Fibroblast of lung (primary cell): Measurements from ENCODE around the gene SDK1. TPM values are rescaled to one million over a fixed set of nuclear protein-coding genes. Genes with fewer than 3 reads are reported as not detected.

Experiments used
- DNase-seq, 2 donors: peaks; one replicate each; pipeline versions ENCODE4 v3.0.0 to v3.0.0-alpha.2; 2010; ENCODE audit warnings: low read depth in 2 of 2
- H2AFZ ChIP-seq: 2 replicates; pipeline ENCODE4 v1.5.1; 2012; ENCODE audit warnings: low read length, control low read depth, inconsistent platforms
- H3K27ac ChIP-seq: 2 replicates; pipeline ENCODE4 v1.5.1; 2011; ENCODE audit warnings: low read length, control low read depth; ENCODE audit not compliant: insufficient read depth
- H3K27me3 ChIP-seq: 2 replicates; pipeline ENCODE4 v1.5.1; 2011; ENCODE audit warnings: mild to moderate bottlenecking, low read length; ENCODE audit not compliant: control insufficient read depth, insufficient read depth
- H3K36me3 ChIP-seq: 2 replicates; pipeline ENCODE4 v1.5.1; 2011; ENCODE audit warnings: low read length; ENCODE audit not compliant: control insufficient read depth, insufficient read depth
- H3K4me1 ChIP-seq: 2 replicates; pipeline ENCODE4 v1.5.1; 2011; ENCODE audit warnings: low read length; ENCODE audit not compliant: control insufficient read depth, insufficient read depth; ENCODE audit errors: extremely low read depth
- H3K4me2 ChIP-seq: 2 replicates; pipeline ENCODE4 v1.5.1; 2011; ENCODE audit warnings: low read length, control low read depth; ENCODE audit not compliant: insufficient read depth; ENCODE audit errors: extremely low read depth
- H3K4me3 ChIP-seq, 4 experiments: fragments of 200-600 bp in 1 of 4; sonication (generic) in 1 of 4; replicated peaks in 1 of 4; 2 replicates each; pipeline ENCODE4 v1.5.1; 2011 to 2016; ENCODE audit warnings: low read length in 4 of 4, low read depth in 3 of 4, mild to moderate bottlenecking in 3 of 4, control low read depth in 2 of 4, inconsistent platforms in 1 of 4, mixed read lengths in 1 of 4; ENCODE audit not compliant: insufficient read depth in 1 of 4; ENCODE audit errors: control extremely low read depth in 1 of 4
- H3K79me2 ChIP-seq: 2 replicates; pipeline ENCODE4 v1.5.1; 2012; ENCODE audit warnings: mild to moderate bottlenecking, low read length, inconsistent platforms; ENCODE audit not compliant: control insufficient read depth, insufficient read depth
- H3K9ac ChIP-seq: 2 replicates; pipeline ENCODE4 v1.5.1; 2011; ENCODE audit warnings: mild to moderate bottlenecking, low read length, control low read depth; ENCODE audit not compliant: insufficient read depth
- H3K9me3 ChIP-seq: 2 replicates; pipeline ENCODE4 v1.5.1; 2012; ENCODE audit warnings: low read depth, low read length; ENCODE audit not compliant: control insufficient read depth, insufficient read depth
- H4K20me1 ChIP-seq: 2 replicates; pipeline ENCODE4 v1.5.1; 2011; ENCODE audit warnings: low read length; ENCODE audit not compliant: control insufficient read depth, insufficient read depth; ENCODE audit errors: extremely low read depth
- EZH2 ChIP-seq: IDR thresholded peaks from 2 replicates; pipeline ENCODE4 v1.5.1; 2012; ENCODE audit warnings: low read length, control low read depth, mild to moderate bottlenecking; ENCODE audit errors: missing control alignments
- polyA plus RNA-seq, 2 donors: library from polyadenylated mRNA; depleted of rRNA in 1 of 2; stranded (reverse) in 1 of 2; unstranded in 1 of 2; fragments of >200 nt; gene quantifications; 2 replicates each; pipeline ENCODE4 v1.2.1, GENCODE V29; 2011 to 2012; ENCODE audit warnings: missing spikeins in 1 of 2
- total RNA-seq: library from RNA; depleted of rRNA; stranded (reverse); fragments of >200 nt; gene quantifications from 2 replicates; pipeline ENCODE4 v1.2.1, GENCODE V29; 2014
- TF ChIP-seq, protein P1 (sequence below), 2 donors: IDR thresholded peaks in 1 of 2; conservative IDR thresholded peaks in 1 of 2; 1 replicate in 1 of 2; 2 replicates in 1 of 2; pipeline ENCODE4 v1.5.1; 2011 to 2012; ENCODE audit warnings: low read length in 2 of 2, control low read depth in 1 of 2, inconsistent platforms in 1 of 2, low read depth in 1 of 2, mild to moderate bottlenecking in 1 of 2

SDK1 gene
- total and polyA plus RNA-seq, 2 donors (not counting 1 experiment from before 2014, with no cell fraction given): 1.0 to 8.6 TPM

DNA sequence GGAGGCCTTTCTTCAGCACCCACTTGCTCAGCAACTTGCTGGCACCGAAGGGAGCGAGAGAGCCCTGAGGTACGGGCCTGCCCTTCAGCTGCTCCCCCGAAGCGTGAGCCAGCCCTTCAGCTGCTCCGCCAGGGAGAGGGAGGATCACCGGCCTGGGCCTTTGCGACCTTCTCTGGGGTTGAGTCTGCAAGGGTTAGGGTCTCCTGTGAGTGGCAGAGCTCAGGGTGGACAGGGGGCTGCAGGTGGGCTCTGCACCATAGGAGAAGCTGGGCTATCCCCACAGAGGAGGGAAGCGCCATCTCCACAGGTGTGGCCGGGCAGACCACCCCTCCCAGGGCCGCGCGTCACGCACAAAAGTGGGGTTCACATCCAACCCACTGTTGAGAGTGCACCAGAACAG is 890.5 kb downstream of the SDK1 start:
- Histone ChIP-seq H3K4me1 (no peaks in the 10 kb centered on the region), H3K9ac (no peak overlapping the region), H3K79me2 (no peaks in the 10 kb centered on the region), H3K4me2 (no peak overlapping the region), H3K36me3 (no peaks in the 10 kb centered on the region), H3K27ac (no peak overlapping the region), H3K27me3 (no peaks in the 10 kb centered on the region), H4K20me1 (no peaks in the 10 kb centered on the region), H3K4me3 (no peak overlapping the region), H3K9me3 (no peaks in the 10 kb centered on the region), H2AFZ (no peak overlapping the region)
- TF ChIP-seq, protein P1, sequence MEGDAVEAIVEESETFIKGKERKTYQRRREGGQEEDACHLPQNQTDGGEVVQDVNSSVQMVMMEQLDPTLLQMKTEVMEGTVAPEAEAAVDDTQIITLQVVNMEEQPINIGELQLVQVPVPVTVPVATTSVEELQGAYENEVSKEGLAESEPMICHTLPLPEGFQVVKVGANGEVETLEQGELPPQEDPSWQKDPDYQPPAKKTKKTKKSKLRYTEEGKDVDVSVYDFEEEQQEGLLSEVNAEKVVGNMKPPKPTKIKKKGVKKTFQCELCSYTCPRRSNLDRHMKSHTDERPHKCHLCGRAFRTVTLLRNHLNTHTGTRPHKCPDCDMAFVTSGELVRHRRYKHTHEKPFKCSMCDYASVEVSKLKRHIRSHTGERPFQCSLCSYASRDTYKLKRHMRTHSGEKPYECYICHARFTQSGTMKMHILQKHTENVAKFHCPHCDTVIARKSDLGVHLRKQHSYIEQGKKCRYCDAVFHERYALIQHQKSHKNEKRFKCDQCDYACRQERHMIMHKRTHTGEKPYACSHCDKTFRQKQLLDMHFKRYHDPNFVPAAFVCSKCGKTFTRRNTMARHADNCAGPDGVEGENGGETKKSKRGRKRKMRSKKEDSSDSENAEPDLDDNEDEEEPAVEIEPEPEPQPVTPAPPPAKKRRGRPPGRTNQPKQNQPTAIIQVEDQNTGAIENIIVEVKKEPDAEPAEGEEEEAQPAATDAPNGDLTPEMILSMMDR (conservative IDR thresholded peaks at IDR 0.05 in 1 of 2, IDR thresholded peaks at IDR 0.05 in 1 of 2; ENCODE audit: low read depth in 1 of 2, low read length in 2 of 2): no peak
- TF ChIP-seq EZH2: no peak
- no peak for DNase-seq

DNA sequence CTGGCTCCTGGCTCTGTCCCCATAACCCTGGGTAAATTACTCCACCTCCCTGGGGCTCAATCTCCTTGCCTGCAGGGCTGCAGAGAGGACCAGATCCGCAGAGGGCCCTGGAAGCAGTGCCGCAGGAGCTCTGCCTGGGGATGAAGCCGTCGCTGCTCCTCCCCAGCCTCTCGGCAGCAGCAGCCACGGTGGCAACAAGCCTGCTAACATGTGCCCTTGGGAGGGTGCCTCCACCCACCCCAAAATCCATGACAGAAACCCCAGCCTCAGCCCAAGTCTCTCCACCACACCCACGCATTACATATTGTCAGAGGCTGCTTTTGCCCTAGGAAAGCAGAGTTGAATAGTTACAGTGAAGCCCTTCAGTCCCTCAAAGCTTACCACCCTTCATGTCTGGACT is 894.6 kb downstream of the SDK1 start:
- H3K9ac ChIP-seq: no peak overlapping the region
- TF ChIP-seq, protein P1 (conservative IDR thresholded peaks at IDR 0.05 in 1 of 2, IDR thresholded peaks at IDR 0.05 in 1 of 2; ENCODE audit: low read depth in 1 of 2, low read length in 2 of 2): no peak
- TF ChIP-seq EZH2: no peak
- no peaks in the 10 kb centered on the region for H4K20me1 ChIP-seq
- H3K27ac ChIP-seq: no peak overlapping the region
- H2AFZ ChIP-seq: no peak overlapping the region
- H3K4me1 ChIP-seq: no peaks in the 10 kb centered on the region
- H3K27me3 ChIP-seq: no peaks in the 10 kb centered on the region
- H3K36me3 ChIP-seq: no peaks in the 10 kb centered on the region
- H3K9me3 ChIP-seq: no peaks in the 10 kb centered on the region
- H3K4me3 ChIP-seq: no peak overlapping the region
- H3K4me2 ChIP-seq: no peak overlapping the region
- no peak for DNase-seq
- H3K79me2 ChIP-seq: no peaks in the 10 kb centered on the region

DNA sequence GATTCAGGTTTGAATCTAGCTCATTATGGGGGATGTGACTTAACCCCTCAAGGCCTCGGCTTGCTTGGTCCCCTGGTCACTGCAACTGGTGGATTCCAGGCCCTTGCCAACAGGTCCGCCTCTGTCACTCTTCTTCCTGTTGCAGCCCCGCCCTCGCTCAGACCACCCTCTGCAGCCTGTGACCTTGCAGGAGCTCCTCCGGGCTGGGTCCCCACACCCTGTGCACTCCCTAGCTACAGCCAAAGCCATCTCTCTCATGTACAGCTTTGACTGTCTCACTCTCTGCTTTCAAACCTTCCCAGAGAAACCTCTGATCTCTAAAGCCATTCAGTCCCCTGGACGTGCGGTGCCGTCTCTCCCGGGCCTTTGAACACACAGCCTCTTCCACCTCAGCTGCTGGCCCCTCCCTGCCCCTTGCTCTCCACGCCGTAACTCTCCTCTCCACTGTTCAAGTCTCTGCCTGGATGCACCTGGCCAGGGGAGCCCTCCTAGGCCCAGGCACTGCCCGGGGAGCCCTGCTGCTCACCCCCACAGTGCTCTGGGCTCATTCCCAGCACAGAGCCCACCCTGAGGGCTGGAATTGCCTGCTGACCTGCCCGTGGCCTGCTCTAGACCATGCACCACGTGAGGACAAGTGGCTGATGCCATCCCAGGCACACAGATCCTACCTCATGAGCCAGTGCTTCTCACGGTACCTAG is 895.2 kb downstream of the SDK1 start:
- Histone ChIP-seq H3K27ac (no peak overlapping the region), H3K4me1 (no peaks in the 10 kb centered on the region), H3K9me3 (no peaks in the 10 kb centered on the region), H2AFZ (no peak overlapping the region), H4K20me1 (no peaks in the 10 kb centered on the region), H3K79me2 (no peaks in the 10 kb centered on the region), H3K27me3 (no peaks in the 10 kb centered on the region), H3K36me3 (no peaks in the 10 kb centered on the region), H3K4me2 (no peak overlapping the region), H3K4me3 (no peak overlapping the region), H3K9ac (no peak overlapping the region)
- no peak for DNase-seq
- TF ChIP-seq EZH2: no peak
- TF ChIP-seq, protein P1 (conservative IDR thresholded peaks at IDR 0.05 in 1 of 2, IDR thresholded peaks at IDR 0.05 in 1 of 2; ENCODE audit: low read depth in 1 of 2, low read length in 2 of 2): no peak
